ENCODE measurements around the gene PODXL2.

The PODXL2 gene

DNA sequence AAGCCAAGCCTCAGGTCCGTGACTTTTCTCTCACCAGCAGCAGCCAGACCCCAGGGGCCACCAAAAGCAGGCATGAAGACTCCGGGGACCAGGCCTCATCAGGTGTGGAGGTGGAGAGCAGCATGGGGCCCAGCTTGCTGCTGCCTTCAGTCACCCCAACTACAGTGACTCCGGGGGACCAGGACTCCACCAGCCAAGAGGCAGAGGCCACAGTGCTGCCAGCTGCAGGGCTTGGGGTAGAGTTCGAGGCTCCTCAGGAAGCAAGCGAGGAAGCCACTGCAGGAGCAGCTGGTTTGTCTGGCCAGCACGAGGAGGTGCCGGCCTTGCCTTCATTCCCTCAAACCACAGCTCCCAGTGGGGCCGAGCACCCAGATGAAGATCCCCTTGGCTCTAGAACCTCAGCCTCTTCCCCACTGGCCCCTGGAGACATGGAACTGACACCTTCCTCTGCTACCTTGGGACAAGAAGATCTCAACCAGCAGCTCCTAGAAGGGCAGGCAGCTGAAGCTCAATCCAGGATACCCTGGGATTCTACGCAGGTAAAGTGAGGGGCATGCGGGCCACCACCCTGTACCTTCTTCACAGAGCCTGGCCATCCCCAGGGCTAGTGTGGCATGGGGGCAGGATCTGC lies 31.8 kb downstream of the PODXL2 start:
- FAIRE-seq, result no peak

DNA sequence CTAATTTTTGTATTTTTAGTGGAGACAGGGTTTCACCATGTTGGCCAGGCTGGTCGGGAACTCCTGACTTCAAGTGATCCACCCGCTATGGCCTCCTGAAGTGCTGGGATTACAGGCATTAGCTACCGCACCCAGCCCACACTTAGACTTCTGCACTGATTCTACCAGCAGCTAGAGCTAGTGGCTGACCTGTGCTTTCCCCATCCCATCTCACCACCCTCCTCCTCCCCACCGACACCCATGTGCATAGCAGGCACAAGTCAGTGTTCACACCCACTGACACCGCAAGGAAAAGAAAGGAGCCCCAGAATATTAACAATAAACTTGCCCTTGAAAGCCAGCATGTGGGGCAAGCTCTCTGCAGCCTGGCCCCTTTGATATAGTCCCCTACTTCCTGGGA lies 32.6 kb downstream of the PODXL2 start:
- no peak for FAIRE-seq

DNA sequence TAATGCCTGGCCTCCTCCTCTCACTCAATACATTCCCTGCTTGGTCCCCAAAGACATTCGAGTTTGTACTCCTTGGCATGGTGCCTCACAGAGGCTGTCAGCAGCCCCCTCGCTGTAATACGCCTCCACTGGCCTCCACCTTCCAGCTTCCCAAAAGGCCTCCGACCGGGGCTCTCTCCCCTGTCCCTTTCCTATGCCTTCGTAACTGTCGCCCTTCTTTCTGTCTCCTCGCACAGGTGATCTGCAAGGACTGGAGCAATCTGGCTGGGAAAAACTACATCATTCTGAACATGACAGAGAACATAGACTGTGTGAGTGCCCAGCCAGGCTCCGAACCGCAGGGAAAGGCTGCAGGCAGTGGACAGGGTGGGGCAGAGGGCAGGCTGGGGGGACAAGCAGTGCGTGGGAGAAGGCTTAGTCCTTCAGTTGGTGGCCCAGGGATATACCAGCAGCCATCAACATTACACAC lies 33.0 kb downstream of the PODXL2 start:
- no peak for FAIRE-seq

DNA sequence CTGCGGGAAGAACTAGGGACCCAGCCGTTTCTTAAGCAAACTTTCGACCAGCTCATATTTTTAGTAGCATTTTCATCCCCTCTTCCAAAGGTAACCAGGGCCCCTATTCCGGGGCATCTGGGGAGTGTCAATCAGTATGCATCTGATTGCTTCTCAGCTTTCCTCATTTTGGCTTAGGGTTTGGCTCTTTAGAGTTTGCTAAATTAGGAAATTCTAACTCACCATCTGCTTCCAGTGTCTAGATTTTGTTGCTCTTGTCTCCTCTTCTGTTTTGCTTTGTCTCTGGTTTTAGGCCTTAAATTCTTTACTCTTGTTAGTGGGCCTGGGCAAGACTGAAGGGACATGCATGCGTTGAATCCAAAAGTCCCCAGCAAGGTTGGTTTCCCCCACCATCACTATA lies 34.2 kb downstream of the PODXL2 start:
- FAIRE-seq, result no peak

DNA sequence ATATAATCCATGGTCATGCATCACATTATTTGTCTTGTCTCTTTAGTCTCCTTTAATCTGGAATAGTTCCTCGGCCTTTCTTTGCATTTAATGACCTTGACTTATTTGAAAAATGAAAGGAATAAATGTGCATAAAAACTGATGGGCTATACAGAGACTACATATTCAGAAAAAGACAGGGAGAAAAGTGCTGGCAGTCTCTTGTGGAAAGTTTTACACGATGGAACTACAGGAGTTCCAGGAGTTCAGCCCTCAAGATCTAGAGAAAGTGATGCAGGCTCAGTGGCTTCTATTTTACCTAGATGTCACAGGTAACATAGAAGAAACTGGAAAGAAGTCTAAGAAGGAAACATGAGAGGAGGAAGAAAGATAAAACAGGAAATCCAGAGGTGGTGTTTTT lies 36.2 kb downstream of the PODXL2 start:
- FAIRE-seq, result no peak

DNA sequence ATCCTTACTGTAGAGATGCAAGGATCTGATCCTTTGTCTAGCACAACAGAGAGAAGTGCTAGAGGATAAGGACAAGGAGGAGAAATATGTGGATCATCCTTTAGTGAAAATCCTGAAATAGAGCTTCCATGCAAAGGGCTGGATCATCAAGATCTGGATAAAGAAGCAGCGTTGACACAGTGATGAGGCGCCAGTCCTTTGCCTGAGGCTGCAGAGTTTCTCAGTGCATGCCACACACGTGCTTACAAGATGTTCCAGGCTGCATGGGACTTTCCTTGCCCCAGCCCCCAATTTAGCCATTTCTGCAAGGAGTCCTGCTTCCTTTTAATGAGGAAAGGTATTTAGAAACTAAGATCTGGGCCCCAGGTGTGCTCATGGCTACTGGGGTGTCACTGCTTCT lies 36.6 kb downstream of the PODXL2 start:
- FAIRE-seq, result no peak

DNA sequence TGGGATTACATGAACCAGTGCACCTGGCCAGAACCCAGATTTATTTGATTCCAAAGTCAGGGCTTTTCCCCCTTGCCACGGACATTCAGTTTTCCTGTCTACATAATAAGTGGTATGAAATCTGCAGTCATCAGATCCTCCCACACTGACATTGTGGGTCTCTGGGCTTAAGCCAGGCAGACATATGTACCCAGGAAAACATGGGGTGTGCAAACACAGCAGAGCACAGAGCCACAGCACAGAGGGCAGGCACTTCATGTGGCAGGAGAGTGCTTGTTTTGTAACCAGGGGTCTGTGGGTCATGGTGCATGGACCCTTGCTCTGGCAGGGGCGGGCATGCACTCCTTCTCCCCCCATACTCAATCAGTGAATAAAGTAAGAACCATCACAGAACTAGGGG lies 37.7 kb downstream of the PODXL2 start:
- no peak for FAIRE-seq

DNA sequence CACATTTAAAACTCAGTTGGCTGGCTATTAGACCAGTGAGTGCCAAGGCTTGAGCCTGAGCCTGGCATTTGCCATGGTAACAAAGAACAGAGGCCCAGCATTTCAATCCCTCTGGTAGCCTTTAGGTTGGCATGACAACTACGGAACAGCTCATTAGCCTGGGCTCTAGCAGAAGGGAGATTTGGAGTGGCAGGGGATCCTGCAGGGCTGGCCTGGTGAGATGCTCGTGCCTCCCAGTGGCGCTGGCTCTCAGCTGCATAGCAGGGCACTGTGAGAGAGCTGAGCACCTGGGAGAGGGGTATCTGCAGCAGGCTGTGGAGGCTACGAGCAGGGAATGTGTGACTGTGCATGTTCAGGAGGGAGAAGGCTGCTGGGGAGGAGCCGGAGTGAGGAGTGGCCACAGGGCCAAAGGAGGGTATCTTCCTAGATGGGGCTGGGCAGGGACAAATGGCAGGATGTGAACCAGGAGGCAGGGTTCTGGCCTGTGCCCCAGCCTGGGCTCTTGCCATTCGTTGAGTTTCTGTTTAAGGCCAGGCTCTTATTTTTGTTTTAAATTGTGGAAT lies 38.2 kb downstream of the PODXL2 start:
- no peak for FAIRE-seq

DNA sequence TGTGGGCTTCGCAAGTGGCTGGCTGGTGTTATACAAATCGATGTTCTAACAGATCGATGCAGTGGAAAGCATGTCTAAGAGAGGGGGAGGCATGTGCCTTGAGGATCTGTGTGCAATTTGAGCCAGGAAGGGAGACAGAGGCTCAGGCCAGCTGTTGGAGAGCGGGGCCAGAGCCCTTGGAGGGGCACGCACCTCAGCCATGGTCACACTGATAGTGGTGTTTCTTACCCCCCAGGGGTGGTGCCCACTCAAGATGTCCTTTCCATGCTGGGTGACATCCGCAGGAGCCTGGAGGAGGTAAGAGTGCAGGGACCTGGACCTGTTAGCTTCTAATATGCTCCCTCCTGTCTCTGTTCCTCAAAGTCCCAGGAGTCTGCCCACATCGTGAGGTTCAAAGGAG lies 39.9 kb downstream of the PODXL2 start:
- no peak for FAIRE-seq

DNA sequence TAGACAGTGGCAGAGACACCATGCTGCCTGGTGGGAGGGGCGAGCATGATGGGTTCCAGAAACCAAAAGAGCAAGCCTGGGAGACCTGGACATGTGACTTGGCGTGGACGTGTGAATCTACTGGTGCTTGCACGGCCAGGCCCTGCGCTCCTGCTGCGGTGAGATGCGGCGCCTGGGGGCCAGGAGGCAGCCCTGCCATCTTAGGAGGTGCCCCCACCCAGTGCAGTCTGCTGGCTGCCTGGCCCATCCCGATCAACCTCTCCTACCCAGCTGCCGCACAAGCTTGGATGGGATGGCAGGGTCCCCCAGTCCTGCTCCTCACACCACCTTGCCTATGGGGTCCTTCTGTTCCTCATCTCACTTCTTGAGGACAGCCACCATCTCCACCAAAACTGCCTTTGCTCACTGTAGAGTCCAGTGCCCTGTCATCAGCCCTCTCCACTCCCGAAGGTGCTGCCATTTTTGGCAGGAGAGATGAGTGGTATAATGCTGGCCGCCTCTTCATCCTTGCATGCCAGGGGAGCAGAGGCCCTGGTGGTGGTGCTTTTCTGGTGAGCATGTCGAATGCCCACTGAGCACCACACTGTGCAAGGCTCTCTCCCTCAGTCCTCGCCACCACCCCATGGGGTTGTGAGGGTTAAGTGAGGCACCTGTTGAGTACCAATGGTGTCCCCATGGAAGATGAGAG lies 40.7 kb downstream of the PODXL2 start:
- no peak for FAIRE-seq

DNA sequence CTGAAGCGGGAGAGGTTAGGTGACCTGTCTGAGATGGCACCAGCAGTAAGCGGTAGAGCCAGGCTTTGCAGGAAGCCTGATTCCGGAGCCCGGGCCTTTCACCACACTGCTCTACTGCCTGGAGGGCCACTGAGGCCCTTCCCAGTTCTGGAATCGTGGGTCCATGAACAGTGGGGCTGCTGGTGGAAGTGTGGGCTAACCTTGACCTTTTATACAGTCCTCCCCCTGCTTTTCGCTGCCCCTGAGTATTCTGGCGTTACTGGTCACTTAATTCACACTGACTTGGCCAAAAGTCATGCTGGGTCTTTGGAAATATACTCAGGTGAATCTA lies 41.2 kb downstream of the PODXL2 start:
- no peak for FAIRE-seq

DNA sequence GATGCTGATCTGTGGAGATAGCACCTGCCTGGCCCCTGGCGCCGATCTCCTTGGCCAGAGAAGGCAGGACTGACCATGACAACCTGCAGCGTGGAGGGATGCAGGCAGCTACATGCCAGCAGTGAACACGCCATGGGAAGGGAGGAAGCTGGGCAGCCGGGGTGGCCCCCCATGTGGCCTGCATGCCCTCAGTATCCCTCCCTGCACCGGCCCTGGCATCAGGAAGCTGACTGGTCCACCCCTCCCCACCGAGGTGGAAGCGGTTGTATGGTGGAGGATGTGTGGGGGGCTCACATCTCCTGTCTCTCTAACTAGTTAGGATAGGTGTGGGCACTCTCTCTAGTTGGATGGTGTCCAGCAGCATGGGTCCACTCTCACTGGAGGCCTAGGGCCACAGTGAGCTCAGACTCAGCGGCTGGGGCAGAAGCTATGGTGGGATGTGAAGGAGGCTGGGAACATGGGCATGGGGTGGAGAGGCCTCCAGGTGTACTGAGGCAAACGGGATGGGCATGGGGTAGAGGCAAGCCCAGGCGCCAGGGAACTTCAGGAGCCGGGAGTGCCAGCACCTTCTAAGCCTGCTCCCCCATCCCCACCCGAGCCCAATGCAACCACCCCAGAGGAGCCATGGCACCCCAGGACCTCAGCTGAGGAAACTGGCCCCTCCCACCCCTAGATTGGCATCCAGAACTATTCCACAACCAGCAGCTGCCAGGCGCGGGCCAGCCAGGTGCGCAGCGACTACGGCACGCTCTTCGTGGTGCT lies 42.0 kb downstream of the PODXL2 start:
- FAIRE-seq, result no peak

DNA sequence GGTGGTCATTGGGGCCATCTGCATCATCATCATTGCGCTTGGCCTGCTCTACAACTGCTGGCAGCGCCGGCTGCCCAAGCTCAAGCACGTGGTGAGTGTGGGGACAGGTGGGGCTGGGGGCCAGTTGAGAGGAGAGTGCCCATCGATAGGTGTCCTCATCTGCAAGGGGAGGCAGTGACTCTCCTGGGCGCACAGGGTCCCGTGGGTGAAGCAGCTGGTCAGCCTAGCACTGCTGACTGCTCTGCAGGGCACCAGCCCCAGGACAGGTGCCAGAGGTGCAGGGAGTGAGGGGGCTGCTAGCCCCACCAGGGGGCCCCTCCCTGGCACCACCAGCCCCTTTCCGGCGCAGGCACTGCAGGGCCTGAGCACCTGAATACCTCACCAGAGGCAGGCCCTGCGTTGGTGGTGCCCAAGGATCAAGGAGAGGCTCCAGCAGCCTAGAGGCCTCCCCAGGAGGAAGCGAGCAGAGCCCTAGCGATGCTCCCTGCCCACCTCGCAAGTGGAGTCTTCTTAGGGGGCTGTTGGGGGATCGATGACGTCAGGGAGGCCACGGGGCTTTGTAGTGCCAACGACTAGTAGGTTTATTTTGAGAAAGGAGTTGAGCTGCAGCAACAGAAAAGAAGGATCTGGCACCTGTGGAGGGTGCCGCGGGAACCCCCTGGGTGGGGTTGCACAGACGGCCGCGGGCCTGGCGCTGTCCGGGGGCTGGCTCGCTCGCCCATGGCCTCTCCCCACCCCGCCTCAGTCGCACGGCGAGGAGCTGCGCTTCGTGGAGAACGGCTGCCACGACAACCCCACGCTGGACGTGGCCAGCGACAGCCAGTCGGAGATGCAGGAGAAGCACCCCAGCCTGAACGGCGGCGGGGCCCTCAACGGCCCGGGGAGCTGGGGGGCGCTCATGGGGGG lies 42.8 kb downstream of the PODXL2 start:
- no peak for FAIRE-seq

DNA sequence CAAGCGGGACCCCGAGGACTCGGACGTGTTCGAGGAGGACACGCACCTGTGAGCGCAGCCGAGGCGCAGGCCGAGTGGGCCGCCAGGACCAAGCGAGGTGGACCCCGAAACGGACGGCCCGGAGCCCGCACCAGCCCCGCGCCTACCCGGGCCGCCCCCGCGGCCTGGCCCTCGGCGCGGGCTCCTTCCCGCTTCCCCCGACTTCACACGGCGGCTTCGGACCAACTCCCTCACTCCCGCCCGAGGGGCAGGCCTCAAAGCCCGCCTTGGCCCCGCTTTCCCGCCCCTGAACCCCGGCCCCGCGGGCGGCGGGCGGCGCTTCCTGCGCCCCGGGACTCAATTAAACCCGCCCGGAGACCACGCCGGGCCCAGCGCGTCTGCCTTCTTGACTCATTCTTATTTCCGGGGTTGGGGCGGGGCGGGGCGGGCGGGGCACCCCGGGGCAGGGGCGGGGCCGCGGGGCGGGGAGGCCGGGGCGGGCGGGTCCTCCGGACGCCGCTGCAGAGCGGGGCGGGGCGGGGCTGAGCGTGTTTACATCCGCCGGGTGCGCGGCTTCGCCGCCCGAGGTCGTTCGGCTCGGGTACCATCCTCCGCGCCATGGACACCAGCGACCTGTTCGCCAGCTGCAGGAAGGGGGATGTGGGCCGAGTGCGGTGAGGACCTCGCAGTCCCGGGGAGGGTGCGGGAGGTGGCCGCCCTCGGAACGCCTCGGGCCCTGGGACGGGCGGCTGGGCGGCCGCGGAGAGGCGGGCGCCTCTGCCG lies 43.6 kb downstream of the PODXL2 start, which contains the start of gene ABTB1:
Gene ABTB1, plus strand, starts transcription at position 524 of the 762 bp plus-strand sequence. Its CDS starts 74 bp downstream, at position 598.
- no peak for FAIRE-seq

DNA sequence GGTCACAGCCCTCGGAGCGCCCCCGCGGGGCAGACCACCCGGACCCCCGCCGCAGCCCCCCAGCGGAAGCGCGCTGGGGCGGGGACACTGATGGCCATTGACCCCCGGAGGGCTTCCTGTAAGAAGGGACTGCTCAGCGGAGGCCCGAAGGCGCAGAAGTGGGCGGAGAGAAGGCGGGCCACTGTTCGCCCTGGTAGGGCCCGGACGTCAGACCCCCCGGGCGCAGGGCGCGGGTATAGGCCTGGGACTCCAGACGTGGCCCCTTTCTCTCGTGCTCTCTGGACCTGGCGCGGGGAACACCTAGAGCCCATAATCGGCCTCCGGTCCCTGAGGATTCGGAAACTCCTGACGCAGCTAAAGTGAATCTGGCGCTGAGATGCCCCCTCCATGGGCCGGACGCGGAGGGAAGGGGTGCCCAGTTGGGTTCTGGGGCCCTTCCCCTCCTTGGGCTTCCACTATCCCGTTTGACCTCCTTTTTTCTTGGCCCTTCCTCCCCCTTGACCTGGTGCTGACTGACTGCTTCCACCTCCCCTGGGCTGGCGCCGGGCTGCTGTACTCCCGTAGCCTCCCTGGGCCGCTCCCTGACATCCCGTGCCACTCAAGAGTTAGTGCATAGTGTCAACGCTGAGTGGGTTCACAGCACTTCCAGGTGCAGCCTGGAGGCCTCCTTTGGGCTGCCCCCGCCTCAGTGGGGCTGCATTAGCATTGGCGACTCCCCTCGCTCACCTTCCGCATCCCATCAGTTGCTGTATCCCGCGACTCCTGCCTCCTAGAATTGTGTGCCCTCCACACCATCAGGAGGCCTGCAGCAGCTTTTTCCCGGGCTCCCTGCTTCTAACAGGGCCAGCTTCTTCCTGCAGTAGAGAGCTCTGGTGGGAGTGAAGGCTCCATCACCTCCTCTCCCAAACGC lies 44.5 kb downstream of the PODXL2 start:
- no peak for FAIRE-seq

DNA sequence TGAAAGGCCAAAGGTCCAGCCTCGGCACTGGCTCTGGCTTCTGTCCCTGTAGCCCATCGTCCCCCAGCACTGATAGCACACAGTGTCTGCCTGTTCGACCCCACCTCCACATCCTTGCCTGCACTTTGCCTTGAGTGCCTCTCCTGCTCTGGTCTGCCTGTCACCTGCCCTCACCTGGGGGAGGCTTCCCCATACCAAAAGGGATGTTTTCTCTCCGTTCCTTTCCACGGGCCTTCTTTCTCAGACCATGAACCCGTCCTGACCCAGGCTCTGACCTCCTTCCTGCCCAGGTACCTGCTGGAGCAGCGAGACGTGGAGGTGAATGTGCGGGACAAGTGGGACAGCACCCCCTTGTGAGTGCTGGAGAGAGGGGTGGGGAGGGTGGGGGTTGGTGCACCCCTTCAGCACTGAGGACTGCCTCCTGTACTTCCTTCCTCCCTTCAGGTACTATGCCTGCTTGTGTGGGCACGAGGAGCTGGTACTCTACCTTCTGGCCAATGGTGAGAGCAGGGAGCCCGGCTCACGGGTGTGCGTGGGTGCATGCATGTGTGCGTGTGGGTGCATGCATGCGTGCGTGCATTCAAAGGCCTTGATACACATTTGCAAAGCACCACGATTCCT lies 45.2 kb downstream of the PODXL2 start:
- FAIRE-seq, result no peak

DNA sequence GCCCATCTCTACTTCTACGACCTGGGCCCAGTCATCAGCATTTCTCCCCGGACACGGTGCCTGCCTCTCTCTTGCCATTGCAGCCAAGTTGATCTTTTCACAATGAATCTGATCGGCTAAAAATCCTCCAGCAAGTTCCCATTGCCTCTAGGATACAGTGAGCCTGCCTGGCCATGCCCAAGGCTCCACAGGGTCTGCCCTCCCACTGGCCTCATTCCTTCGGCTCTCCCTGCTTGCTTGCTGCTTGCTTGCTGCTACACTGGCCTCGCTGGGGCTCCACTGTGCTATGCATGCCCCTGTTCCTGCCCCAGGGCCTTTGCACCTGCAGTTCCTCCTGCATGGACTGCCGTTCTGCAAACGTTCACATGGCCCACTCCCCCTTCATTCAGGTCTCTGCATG lies 45.8 kb downstream of the PODXL2 start:
- FAIRE-seq, result no peak

DNA sequence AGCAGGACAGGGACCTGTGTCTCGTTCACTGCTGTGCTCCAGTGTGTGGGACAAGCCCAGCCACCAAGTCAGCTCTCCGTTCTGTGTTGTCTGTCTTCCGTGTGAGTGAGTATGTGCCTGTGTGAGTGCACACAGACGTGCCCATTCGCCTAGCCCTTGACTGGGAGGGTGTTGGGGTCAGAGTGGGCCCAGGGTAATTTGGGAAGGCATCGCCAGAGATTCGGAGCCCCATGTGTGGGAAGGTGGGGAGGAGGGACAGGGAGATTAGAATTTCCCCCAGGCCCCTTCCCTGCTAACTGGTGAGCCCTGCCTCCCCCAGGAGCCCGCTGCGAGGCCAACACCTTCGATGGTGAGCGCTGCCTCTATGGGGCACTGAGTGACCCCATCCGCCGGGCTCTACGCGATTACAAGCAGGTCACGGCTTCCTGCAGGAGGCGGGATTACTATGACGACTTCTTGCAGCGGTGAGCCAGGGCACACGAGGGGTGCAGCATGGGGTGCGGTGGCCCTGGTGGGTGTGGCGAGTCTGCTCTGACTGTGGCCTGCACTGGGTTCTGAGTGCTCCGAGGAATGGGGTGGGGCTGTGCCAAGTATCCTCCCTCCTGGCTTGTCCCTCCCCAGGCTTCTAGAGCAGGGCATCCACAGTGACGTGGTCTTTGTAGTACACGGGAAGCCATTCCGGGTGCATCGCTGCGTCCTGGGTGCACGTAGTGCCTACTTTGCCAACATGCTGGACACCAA lies 46.8 kb downstream of the PODXL2 start:
- no peak for FAIRE-seq

DNA sequence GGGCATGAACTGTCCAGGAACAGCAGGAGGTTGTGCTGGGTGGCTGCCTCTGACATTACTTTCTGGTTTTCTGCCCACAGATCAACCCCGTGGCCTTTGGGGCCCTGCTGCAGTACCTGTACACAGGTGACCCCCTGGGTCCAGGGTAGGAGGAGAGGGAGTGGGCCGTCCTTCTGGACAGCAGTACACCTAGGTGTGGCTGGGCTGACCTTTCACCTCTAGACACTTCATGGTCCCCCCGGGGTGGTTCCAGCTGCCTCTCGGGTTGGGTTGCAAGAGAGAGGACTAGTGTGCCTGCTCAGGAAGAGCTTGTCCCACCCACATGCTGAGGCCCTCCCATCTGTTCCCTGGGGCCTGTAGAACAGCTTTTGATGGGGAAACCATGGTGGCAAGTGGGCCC lies 47.5 kb downstream of the PODXL2 start:
- FAIRE-seq, result no peak

DNA sequence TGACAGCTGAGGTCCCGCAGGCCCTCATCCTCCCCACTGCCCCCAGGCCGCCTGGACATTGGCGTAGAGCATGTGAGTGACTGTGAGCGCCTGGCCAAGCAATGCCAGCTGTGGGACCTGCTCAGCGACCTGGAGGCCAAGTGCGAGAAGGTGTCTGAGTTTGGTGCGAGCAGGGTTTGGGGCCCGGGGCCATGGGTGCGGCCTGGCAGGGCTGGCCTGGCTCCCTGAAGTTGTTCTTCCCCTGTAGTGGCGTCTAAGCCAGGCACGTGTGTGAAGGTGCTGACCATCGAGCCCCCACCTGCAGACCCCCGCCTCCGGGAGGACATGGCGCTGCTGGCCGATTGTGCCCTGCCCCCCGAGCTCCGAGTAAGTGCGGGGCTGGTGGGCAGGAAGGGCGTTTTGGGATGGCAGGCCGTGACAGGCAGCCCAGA lies 48.0 kb downstream of the PODXL2 start:
- no peak for FAIRE-seq
